Neuronal stem cell (in vitro differentiated cells): ENCODE measurements around the gene SCAND1.

Source experiments
- DNase-seq: peaks from one replicate; pipeline ENCODE4 v3.0.0-alpha.2; 2013; ENCODE audit warnings: low spot score
- H2AFZ ChIP-seq: one replicate; pipeline ENCODE4 v1.6.1; 2013; ENCODE audit warnings: mild to moderate bottlenecking, low read length, inconsistent platforms
- H2AK5ac ChIP-seq: 2 replicates; pipeline ENCODE4 v1.6.1; 2013; ENCODE audit warnings: low read depth, mild to moderate bottlenecking, inconsistent platforms, low read length, moderate library complexity, mixed read lengths
- H2BK120ac ChIP-seq: 2 replicates; pipeline ENCODE4 v1.6.1; 2013; ENCODE audit warnings: low read depth, mild to moderate bottlenecking, inconsistent platforms, low read length, moderate library complexity, mixed read lengths
- H2BK12ac ChIP-seq: one replicate; pipeline ENCODE4 v1.6.1; 2013; ENCODE audit warnings: low read length, inconsistent platforms
- H2BK15ac ChIP-seq: 2 replicates; pipeline ENCODE4 v1.6.1; 2013; ENCODE audit warnings: mild to moderate bottlenecking, low read length, inconsistent platforms, mixed read lengths
- H2BK5ac ChIP-seq: one replicate; pipeline ENCODE4 v1.6.1; 2013; ENCODE audit warnings: inconsistent platforms, mild to moderate bottlenecking, low read length, moderate library complexity
- H3K14ac ChIP-seq: one replicate; pipeline ENCODE4 v1.6.1; 2013; ENCODE audit warnings: low read length, inconsistent platforms
- H3K18ac ChIP-seq: 2 replicates; pipeline ENCODE4 v1.6.1; 2013; ENCODE audit warnings: low read length, inconsistent platforms
- H3K23ac ChIP-seq: 2 replicates; pipeline ENCODE4 v1.6.1; 2013; ENCODE audit warnings: low read depth, mild to moderate bottlenecking, mixed read lengths, low read length, inconsistent platforms; ENCODE audit not compliant: poor library complexity
- H3K27ac ChIP-seq: replicated peaks from 3 replicates; pipeline ENCODE4 v1.5.1; 2013; ENCODE audit warnings: low read length, inconsistent platforms
- H3K27me3 ChIP-seq, 3 experiments: 2 replicates each; pipeline ENCODE4 v1.6.1; 2013; ENCODE audit warnings: low read length in 3 of 3, mild to moderate bottlenecking in 2 of 3, inconsistent platforms in 1 of 3, low read depth in 1 of 3, mixed read lengths in 1 of 3, moderate library complexity in 1 of 3; ENCODE audit not compliant: control insufficient read depth in 3 of 3, insufficient read depth in 3 of 3
- H3K36me3 ChIP-seq, 2 donors: replicated peaks in 1 of 2; 2 replicates each; pipeline ENCODE4 v1.6.1; 2013; ENCODE audit warnings: low read length in 2 of 2; ENCODE audit not compliant: control insufficient read depth in 2 of 2, insufficient read depth in 2 of 2
- H3K4ac ChIP-seq: 2 replicates; pipeline ENCODE4 v1.6.1; 2013; ENCODE audit warnings: inconsistent platforms, mild to moderate bottlenecking, low read length, moderate library complexity
- H3K4me1 ChIP-seq, 2 donors: 1 replicate in 1 of 2; 2 replicates in 1 of 2; pipeline ENCODE4 v1.6.1; 2013; ENCODE audit warnings: low read length in 2 of 2, low read depth in 1 of 2; ENCODE audit not compliant: control insufficient read depth in 2 of 2, insufficient read depth in 1 of 2
- H3K4me2 ChIP-seq: one replicate; pipeline ENCODE4 v1.6.1; 2013; ENCODE audit warnings: mild to moderate bottlenecking, low read length, inconsistent platforms; ENCODE audit not compliant: insufficient read depth, poor library complexity, severe bottlenecking
- H3K4me3 ChIP-seq, 2 donors: 2 replicates each; pipeline ENCODE4 v1.5.1; 2013; ENCODE audit warnings: low read length in 2 of 2, mild to moderate bottlenecking in 2 of 2, inconsistent platforms in 1 of 2, moderate library complexity in 1 of 2
- H3K79me1 ChIP-seq: one replicate; pipeline ENCODE4 v1.6.1; 2013; ENCODE audit warnings: low read depth, mild to moderate bottlenecking, inconsistent platforms, low read length, moderate library complexity
- H3K9ac ChIP-seq: one replicate; pipeline ENCODE4 v1.6.1; 2013; ENCODE audit warnings: mild to moderate bottlenecking, low read depth, low read length, inconsistent platforms; ENCODE audit not compliant: poor library complexity
- H3K9me3 ChIP-seq, 2 donors: replicated peaks in 1 of 2; 2 replicates each; pipeline versions ENCODE3 to v1.6.1; 2013; ENCODE audit warnings: low read length in 2 of 2, mild to moderate bottlenecking in 2 of 2, inconsistent platforms in 1 of 2, low read depth in 1 of 2, mixed read lengths in 1 of 2, moderate library complexity in 1 of 2; ENCODE audit not compliant: control insufficient read depth in 2 of 2, insufficient read depth in 1 of 2
- H4K8ac ChIP-seq: one replicate; pipeline ENCODE4 v1.6.1; 2013; ENCODE audit warnings: low read depth, mild to moderate bottlenecking, inconsistent platforms, low read length, moderate library complexity
- H4K91ac ChIP-seq: one replicate; pipeline ENCODE4 v1.6.1; 2013; ENCODE audit warnings: low read length, low read depth, mild to moderate bottlenecking, inconsistent platforms; ENCODE audit not compliant: poor library complexity
- WGBS, 2 donors: extraction: QIAGEN DNeasy Blood & Tissue Kit; methylation state at CpG; one replicate each; pipeline ENCODE4 v1.1.7; 2013; ENCODE audit warnings: missing lambda C conversion rate in 2 of 2, mixed read lengths in 1 of 2; ENCODE audit not compliant: insufficient read length in 2 of 2, insufficient replicate concordance in 1 of 2; ENCODE audit errors: extremely low coverage in 2 of 2; 5-methylcytosine and 5-hydroxymethylcytosine counted together

SCAND1 gene

DNA sequence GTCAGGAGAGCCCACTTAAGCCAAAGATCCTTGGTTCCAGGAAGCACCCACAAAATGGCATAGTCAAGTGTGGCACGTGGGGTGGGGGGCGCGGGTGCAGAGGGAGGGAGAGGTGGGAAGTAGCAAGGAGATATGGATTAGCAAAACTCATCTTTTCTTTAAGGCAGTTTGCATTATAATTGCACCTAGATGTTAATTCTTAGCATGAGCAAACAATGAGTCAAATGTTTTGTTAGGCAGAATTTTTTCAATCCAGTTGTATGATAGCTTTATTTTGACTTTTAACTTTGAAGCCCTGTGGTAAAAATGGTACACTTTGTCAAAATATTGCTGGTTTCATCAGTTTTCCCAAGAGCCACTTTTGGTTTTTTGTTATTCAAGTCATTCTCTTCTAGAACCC lies 15.0 kb downstream of the SCAND1 start:
- H3K4me3 ChIP-seq, result no peak overlapping the region

DNA sequence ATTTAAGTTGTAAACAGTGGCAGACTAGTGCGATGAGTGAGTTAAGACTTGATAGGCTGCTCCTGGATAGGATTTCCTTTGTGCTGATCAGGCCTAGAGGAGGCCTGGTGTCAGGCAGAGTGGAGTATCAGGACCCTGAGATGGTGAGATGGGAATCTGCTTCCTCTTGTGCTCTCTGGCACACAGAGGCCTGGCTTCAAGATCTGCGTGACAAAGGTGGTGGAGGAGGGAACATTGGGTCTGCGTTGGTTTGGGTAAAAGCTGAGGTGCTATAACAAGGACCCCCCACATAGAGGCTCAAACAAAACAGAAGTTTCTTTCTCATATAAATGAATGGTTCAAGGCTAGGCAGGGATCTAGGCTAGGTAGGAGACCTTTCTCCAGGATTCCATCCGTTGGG lies 20.3 kb downstream of the SCAND1 start:
- Histone ChIP-seq H3K14ac (no peak overlapping the region), H3K36me3 (peaks cover 9 to 68% of the 10 kb centered on the region in 2 donors), H4K8ac (no peak overlapping the region), H3K27ac (no peak overlapping the region), H3K18ac (no peak overlapping the region), H3K23ac (no peak overlapping the region), H3K4me3 (no peak overlapping the region), H3K4me1 (peaks cover 0 to 4% of the 10 kb centered on the region in 2 donors), H4K91ac (no peak overlapping the region), H3K9ac (no peak overlapping the region), H3K4ac (no peak overlapping the region), H3K79me1 (peaks cover 3% of the 10 kb centered on the region), H2BK12ac (no peak overlapping the region), H3K4me2 (no peak overlapping the region), H2BK15ac (no peak overlapping the region), H2AFZ (no peak overlapping the region), H2BK120ac (no peak overlapping the region), H2AK5ac (no peak overlapping the region), H3K9me3 (no peaks in the 10 kb centered on the region), H3K27me3 (no peaks in the 10 kb centered on the region), H2BK5ac (no peak overlapping the region)
- no CpG with 5 or more reads among the region's 4 CpGs for WGBS, 2 donors
- no peak for DNase-seq

More for the DNA sequence above, 15.0 kb downstream of the SCAND1 start:
- H2BK5ac ChIP-seq, result no peak overlapping the region
- H3K9ac ChIP-seq, result no peak overlapping the region
- no CpG with 5 or more reads among the region's 3 CpGs for WGBS, 2 donors
- no peak overlapping the region for H3K23ac ChIP-seq
- no peak overlapping the region for H2BK15ac ChIP-seq
- no peak overlapping the region for H2BK120ac ChIP-seq
- H3K4me2 ChIP-seq, result no peak overlapping the region
- H3K27me3 ChIP-seq, result no peaks in the 10 kb centered on the region
- H3K4me1 ChIP-seq, result peaks cover 0 to 8% of the 10 kb centered on the region in 2 donors
- H3K27ac ChIP-seq, result no peak overlapping the region
- no peaks in the 10 kb centered on the region for H3K79me1 ChIP-seq
- H4K91ac ChIP-seq, result no peak overlapping the region
- H3K36me3 ChIP-seq, result peaks cover 19 to 73% of the 10 kb centered on the region in 2 donors
- H4K8ac ChIP-seq, result no peak overlapping the region
- H3K9me3 ChIP-seq, result no peaks in the 10 kb centered on the region
- no peak for DNase-seq
- H2BK12ac ChIP-seq, result no peak overlapping the region
- no peak overlapping the region for H3K14ac ChIP-seq
- H3K18ac ChIP-seq, result no peak overlapping the region
- no peak overlapping the region for H2AK5ac ChIP-seq
- no peak overlapping the region for H3K4ac ChIP-seq
- H2AFZ ChIP-seq, result no peak overlapping the region

GRCh38 chr20:35929301-35929700 lies 25.0 kb downstream of the SCAND1 start:
- WGBS, 2 donors, result no CpG with 5 or more reads among the region's 2 CpGs
- Histone ChIP-seq H2BK12ac (no peak overlapping the region), H3K79me1 (peaks cover 3% of the 10 kb centered on the region), H3K27me3 (no peaks in the 10 kb centered on the region), H2BK5ac (no peak overlapping the region), H3K9ac (no peak overlapping the region), H3K4me2 (no peak overlapping the region), H3K36me3 (peaks cover 18 to 66% of the 10 kb centered on the region in 2 donors), H3K4me3 (no peak overlapping the region), H3K27ac (no peak overlapping the region), H3K9me3 (no peaks in the 10 kb centered on the region), H4K8ac (no peak overlapping the region), H2BK120ac (no peak overlapping the region), H2AK5ac (no peak overlapping the region), H3K23ac (no peak overlapping the region), H2AFZ (no peak overlapping the region), H3K4me1 (peaks cover 0 to 2% of the 10 kb centered on the region in 2 donors), H3K14ac (no peak overlapping the region), H3K4ac (no peak overlapping the region), H2BK15ac (no peak overlapping the region), H3K18ac (no peak overlapping the region), H4K91ac (no peak overlapping the region)
- DNase-seq, result no peak

DNA sequence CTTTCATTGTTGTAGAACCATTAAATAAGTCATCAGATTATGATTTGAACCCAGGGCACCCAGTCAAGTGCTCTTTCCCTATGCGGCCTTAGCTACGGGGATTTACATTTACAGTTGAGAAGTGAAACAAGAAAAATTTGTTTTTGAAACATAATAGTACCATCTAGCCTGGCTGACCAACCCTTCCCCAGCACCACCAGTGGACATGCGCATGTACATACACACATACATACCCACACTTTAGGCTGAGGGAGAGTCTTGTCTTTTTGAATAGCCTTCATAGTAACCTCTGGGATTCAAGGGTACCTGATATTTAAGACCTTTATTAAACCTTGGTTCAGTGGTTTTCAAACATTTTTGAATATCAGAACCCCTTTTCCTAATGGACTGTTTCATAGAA lies 33.8 kb downstream of the SCAND1 start:
- H4K91ac ChIP-seq, result no peak overlapping the region
- H3K36me3 ChIP-seq, result peaks cover 27 to 75% of the 10 kb centered on the region in 2 donors
- no peak overlapping the region for H2BK5ac ChIP-seq
- H3K4me2 ChIP-seq, result no peak overlapping the region
- WGBS, 2 donors, result no CpG with 5 or more reads among the region's 3 CpGs
- H2AK5ac ChIP-seq, result no peak overlapping the region
- no peak overlapping the region for H3K9ac ChIP-seq
- no peak overlapping the region for H2BK12ac ChIP-seq
- no peak overlapping the region for H3K23ac ChIP-seq
- H3K4me1 ChIP-seq, result no peaks in the 10 kb centered on the region
- no peak overlapping the region for H3K27ac ChIP-seq
- H3K14ac ChIP-seq, result no peak overlapping the region
- H2BK120ac ChIP-seq, result no peak overlapping the region
- H4K8ac ChIP-seq, result no peak overlapping the region
- H2BK15ac ChIP-seq, result no peak overlapping the region
- no peak overlapping the region for H3K4me3 ChIP-seq
- H2AFZ ChIP-seq, result no peak overlapping the region
- no peak overlapping the region for H3K4ac ChIP-seq
- no peak overlapping the region for H3K18ac ChIP-seq
- DNase-seq, result no peak
- H3K9me3 ChIP-seq, result no peaks in the 10 kb centered on the region
- no peaks in the 10 kb centered on the region for H3K79me1 ChIP-seq
- no peaks in the 10 kb centered on the region for H3K27me3 ChIP-seq
